DND-41 (cell line): ENCODE data around the gene TNNI3K.

Experiments
- ATAC-seq: fragments of 200-7000 bp; cut with Tn5 transposase; 3 replicates; pipeline ENCODE4 v1.9.1; 2021; ENCODE audit warnings: low read depth; ENCODE audit not compliant: insufficient read depth
- DNase-seq: peaks from one replicate; pipeline ENCODE4 v3.0.0-alpha.2; 2020
- H2AFZ ChIP-seq: 2 replicates; pipeline ENCODE4 v1.6.0; 2012; ENCODE audit warnings: low read depth, low read length
- H3K27ac ChIP-seq: 2 replicates; pipeline ENCODE4 v1.5.1; 2012; ENCODE audit warnings: low read length, inconsistent platforms
- H3K27me3 ChIP-seq: fragments of 200-600 bp; sonication (generic); 2 replicates; pipeline ENCODE4 v1.6.0; 2012; ENCODE audit warnings: low read length, mild to moderate bottlenecking, inconsistent platforms; ENCODE audit not compliant: insufficient read depth, poor library complexity
- H3K36me3 ChIP-seq: 2 replicates; pipeline ENCODE4 v1.5.1; 2012; ENCODE audit warnings: low read length, inconsistent platforms; ENCODE audit not compliant: insufficient read depth
- H3K4me1 ChIP-seq: 2 replicates; pipeline ENCODE4 v1.5.1; 2012; ENCODE audit warnings: mild to moderate bottlenecking, low read length; ENCODE audit not compliant: insufficient read depth
- H3K4me2 ChIP-seq: 2 replicates; pipeline ENCODE4 v1.6.0; 2012; ENCODE audit warnings: mild to moderate bottlenecking, moderate library complexity, low read length, inconsistent platforms; ENCODE audit not compliant: insufficient read depth
- H3K4me3 ChIP-seq, 2 experiments: fragments of 200-600 bp in 1 of 2; shearing (Covaris generic) in 1 of 2; 2 replicates each; pipeline ENCODE4 v1.5.1; 2012 to 2016; ENCODE audit warnings: inconsistent platforms in 2 of 2, low read length in 2 of 2, mild to moderate bottlenecking in 2 of 2, low read depth in 1 of 2, moderate library complexity in 1 of 2
- H3K79me2 ChIP-seq: 2 replicates; pipeline ENCODE4 v1.6.0; 2012; ENCODE audit warnings: low read length, inconsistent platforms; ENCODE audit not compliant: insufficient read depth
- H3K9ac ChIP-seq: 2 replicates; pipeline ENCODE4 v1.6.0; 2012; ENCODE audit warnings: low read depth, mild to moderate bottlenecking, inconsistent platforms, low read length, moderate library complexity
- H3K9me3 ChIP-seq: 2 replicates; pipeline ENCODE4 v1.5.1; 2012; ENCODE audit warnings: low read length, moderate library complexity, mild to moderate bottlenecking, inconsistent platforms; ENCODE audit not compliant: insufficient read depth, severe bottlenecking
- H4K20me1 ChIP-seq: 2 replicates; pipeline ENCODE4 v1.6.0; 2012; ENCODE audit warnings: low read length; ENCODE audit not compliant: insufficient read depth
- CTCF ChIP-seq: IDR thresholded peaks from 2 replicates; pipeline ENCODE4 v1.5.1; 2012; ENCODE audit warnings: borderline replicate concordance, low read length, moderate library complexity, mild to moderate bottlenecking; ENCODE audit not compliant: poor library complexity, severe bottlenecking; ENCODE audit errors: extremely low read depth
- EZH2 ChIP-seq: IDR thresholded peaks from 3 replicates; pipeline ENCODE4 v1.6.1; 2012; ENCODE audit warnings: borderline replicate concordance, low read depth, mild to moderate bottlenecking, moderate library complexity, low read length, inconsistent platforms; ENCODE audit not compliant: severe bottlenecking

TNNI3K gene

GRCh38 chr1:74197255-74197654 lies 37.9 kb upstream of the TNNI3K start:
- DNase-seq = no peak
- H3K27ac ChIP-seq = peak overlapping the region; percentile 80

GRCh38 chr1:74197657-74198552 lies 37.3 kb upstream of the TNNI3K start, which contains the start of the genes FPGT and LRRIQ3:
Gene FPGT, plus strand, starts transcription at chr1:74198242. Its CDS starts 37 bp downstream, at chr1:74198279.
Gene LRRIQ3, minus strand, starts transcription at chr1:74198176. Its CDS starts 14,492 bp downstream, at chr1:74183684.
- H3K4me2 ChIP-seq = peak within 1 kb of the TSS; percentile 63
- ATAC-seq = peak; percentile 95
- no peaks in the 10 kb centered on the region for H3K9me3 ChIP-seq
- DNase-seq = peak; percentile 96
- peak within 1 kb of the TSS; percentile 97 for H2AFZ ChIP-seq
- H3K79me2 ChIP-seq = no peaks in the 10 kb centered on the region; the same call in 1 of the 2 replicates
- H3K27ac ChIP-seq = peak within 1 kb of the TSS; percentile 84
- H4K20me1 ChIP-seq = no peaks in the 10 kb centered on the region
- H3K4me3 ChIP-seq = peak within 1 kb of the TSS; percentile 62 to 76
- no peaks in the 10 kb centered on the region for H3K36me3 ChIP-seq
- H3K27me3 ChIP-seq = no peaks in the 10 kb centered on the region
- H3K4me1 ChIP-seq = peaks cover 26% of the 10 kb centered on the region
- peak within 1 kb of the TSS; percentile 62 for H3K9ac ChIP-seq
- no peak for TF ChIP-seq CTCF
- TF ChIP-seq EZH2 = no peak

More at GRCh38 chr1:74197255-74197654, 37.9 kb upstream of the TNNI3K start:
- peak overlapping the region; percentile 63 for H3K4me2 ChIP-seq
- no peak for TF ChIP-seq EZH2
- TF ChIP-seq CTCF = no peak
- no peaks in the 10 kb centered on the region for H3K9me3 ChIP-seq
- H2AFZ ChIP-seq = peak overlapping the region; percentile 97
- H4K20me1 ChIP-seq = no peaks in the 10 kb centered on the region
- H3K79me2 ChIP-seq = no peaks in the 10 kb centered on the region; the same call in 1 of the 2 replicates
- no peaks in the 10 kb centered on the region for H3K36me3 ChIP-seq
- H3K4me1 ChIP-seq = peaks cover 26% of the 10 kb centered on the region
- no peaks in the 10 kb centered on the region for H3K27me3 ChIP-seq
- peak overlapping the region; percentile 62 to 76; a peak in 3 of 4 replicates for H3K4me3 ChIP-seq
- H3K9ac ChIP-seq = peak overlapping the region; percentile 62
- ATAC-seq = no peak

GRCh38 chr1:74199504-74199903 lies 35.7 kb upstream of the TNNI3K start:
- Histone ChIP-seq H2AFZ (0 out of 2 replicates have a peak overlapping the region, but pooled peaks have one; percentile 79), H3K4me2 (peak overlapping the region; percentile 63)

More at GRCh38 chr1:74199504-74199903, 35.7 kb upstream of the TNNI3K start:
- Histone ChIP-seq H4K20me1 (no peaks in the 10 kb centered on the region), H3K79me2 (no peaks in the 10 kb centered on the region; the same call in 1 of the 2 replicates), H3K27ac (no peak overlapping the region), H3K4me1 (peaks cover 26% of the 10 kb centered on the region), H3K27me3 (no peaks in the 10 kb centered on the region), H3K36me3 (no peaks in the 10 kb centered on the region), H3K4me3 (peak overlapping the region in 1 of 2 experiments; percentile 76; a peak in 3 of 4 replicates), H3K9me3 (no peaks in the 10 kb centered on the region), H3K9ac (peak overlapping the region; percentile 62; the same call in 1 of the 2 replicates)
- ATAC-seq (no peak), DNase-seq (no peak)
- TF ChIP-seq EZH2 (no peak), CTCF (no peak)
